ENCODE results near the gene C1QTNF3. TPM values are rescaled to one million over a fixed set of nuclear protein-coding genes. Genes with fewer than 3 reads are reported as not detected.

Gene C1QTNF3
- total RNA-seq, 2 experiments from 2014 or later, result 1.3 to 1.4 TPM

GRCh38 chr5:33997331-33997983 is 45.6 kb downstream of the C1QTNF3 start:
- POLR2A ChIA-PET, result interaction anchor here (0.9 kb wide), 1 partner anchor 10 kb away, joined by 3 read pairs; the partner anchor contains the start of gene AMACR
- Mint-ChIP-seq H3K4me3 (no peak overlapping the region), H3K4me1 (ENCODE audit: low read depth) (peaks cover 3% of the 10 kb centered on the region), H3K27ac (no peak overlapping the region), H3K27me3 (no peaks in the 10 kb centered on the region), H3K9me3 (no peaks in the 10 kb centered on the region), H3K36me3 (ENCODE audit: low read depth) (peaks cover 12% of the 10 kb centered on the region)
- DNase-seq (peak; percentile 39), ATAC-seq (peak; percentile 65)
- CTCF ChIA-PET, result interaction anchor here (0.7 to 2.3 kb wide), 17 partner anchors 8 to 188 kb away, joined by 3 to 11 read pairs (median 4); partner anchors contain the start of gene AMACR
- peak; percentile 47 for TF ChIP-seq CTCF (IDR thresholded peaks at IDR 0.05)
- intact Hi-C loops (cut with micrococcal nuclease), result loop anchor here (5.0 kb wide), 1 partner anchor 470 kb away; no protein-coding TSS in a partner anchor

- no peak overlapping the region for H3K27ac Mint-ChIP-seq
- ATAC-seq (no peak), DNase-seq (no peak)
- no peaks in the 10 kb centered on the region for H3K27me3 Mint-ChIP-seq
- ChIA-PET POLR2A (no interaction called here), CTCF (interaction anchor here (1.0 to 2.3 kb wide), 6 partner anchors 13 to 469 kb away, joined by 3 to 11 read pairs (median 5); partner anchors contain the start of gene AMACR)
- TF ChIP-seq CTCF (IDR thresholded peaks at IDR 0.05), result no peak
- H3K9me3 Mint-ChIP-seq, result no peaks in the 10 kb centered on the region
- H3K4me3 Mint-ChIP-seq, result no peak overlapping the region
- intact Hi-C loops (cut with micrococcal nuclease), result loop anchor here (5.0 kb wide), 1 partner anchor 471 kb away; no protein-coding TSS in a partner anchor
- H3K36me3 Mint-ChIP-seq (ENCODE audit: low read depth), result peaks cover 12% of the 10 kb centered on the region
- H3K4me1 Mint-ChIP-seq (ENCODE audit: low read depth), result peaks cover 3% of the 10 kb centered on the region
These were observed 47.1 kb downstream of the C1QTNF3 start for GRCh38 chr5:33995865-33996264.

GRCh38 chr5:33994845-33995244 is 48.2 kb downstream of the C1QTNF3 start:
- DNase-seq (peak; percentile 22), ATAC-seq (peak; percentile 78)
- CTCF ChIA-PET, result no interaction called here
- no peak for TF ChIP-seq CTCF (IDR thresholded peaks at IDR 0.05)
- no peaks in the 10 kb centered on the region for H3K27me3 Mint-ChIP-seq
- H3K27ac Mint-ChIP-seq, result peak overlapping the region; percentile 19
- H3K4me3 Mint-ChIP-seq, result no peak overlapping the region
- POLR2A ChIA-PET, result no interaction called here
- H3K4me1 Mint-ChIP-seq (ENCODE audit: low read depth), result peaks cover 3% of the 10 kb centered on the region
- no peaks in the 10 kb centered on the region for H3K9me3 Mint-ChIP-seq
- intact Hi-C loops (cut with micrococcal nuclease), result loop anchor here (5.0 kb wide), 1 partner anchor 472 kb away; no protein-coding TSS in a partner anchor
- peaks cover 12% of the 10 kb centered on the region for H3K36me3 Mint-ChIP-seq (ENCODE audit: low read depth)

DNA sequence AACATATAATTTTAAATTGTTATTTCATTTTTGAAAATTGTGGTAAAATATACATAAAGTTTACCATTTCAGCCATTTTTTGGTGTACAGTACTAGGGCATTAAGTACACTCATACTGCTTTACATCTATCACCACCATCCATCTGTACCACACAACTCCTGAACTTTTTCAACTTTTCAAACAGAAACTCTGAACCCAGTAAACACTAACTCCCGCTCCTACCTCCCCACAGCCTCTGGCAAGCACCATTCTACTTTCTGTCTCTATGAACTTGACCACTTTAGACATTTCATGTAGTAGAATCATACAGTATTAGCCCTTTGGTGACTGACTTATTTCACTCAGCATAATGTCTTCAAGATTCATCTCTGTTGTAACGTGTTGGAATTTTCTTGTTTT is 50.1 kb downstream of the C1QTNF3 start:
- intact Hi-C loops (cut with micrococcal nuclease), result no loop called here
- H3K27me3 Mint-ChIP-seq, result no peaks in the 10 kb centered on the region

More for the DNA sequence above, 50.1 kb downstream of the C1QTNF3 start:
- no peak overlapping the region for H3K4me3 Mint-ChIP-seq
- DNase-seq, result no peak
- no peak for TF ChIP-seq CTCF (IDR thresholded peaks at IDR 0.05)
- H3K9me3 Mint-ChIP-seq, result no peaks in the 10 kb centered on the region
- H3K27ac Mint-ChIP-seq, result no peak overlapping the region
- CTCF ChIA-PET, result no interaction called here
- POLR2A ChIA-PET, result no interaction called here
- H3K36me3 Mint-ChIP-seq (ENCODE audit: low read depth), result peaks cover 22% of the 10 kb centered on the region
- H3K4me1 Mint-ChIP-seq (ENCODE audit: low read depth), result peaks cover 3% of the 10 kb centered on the region
- no peak for ATAC-seq

Data from activated CD8-positive, alpha-beta T cell treated with anti-CD3 and anti-CD28 coated beads for 36 hours (primary cell).